HUES6 (cell line): ENCODE measurements around the gene MAGEF1.

ENCODE experiments used
- H3K27ac ChIP-seq: 2 replicates; pipeline ENCODE4 v1.7.0; 2013; ENCODE audit warnings: low read depth, mild to moderate bottlenecking, low read length, inconsistent platforms
- H3K27me3 ChIP-seq: 2 replicates; pipeline ENCODE4 v1.6.1; 2013; ENCODE audit warnings: low read length; ENCODE audit not compliant: control insufficient read depth, insufficient read depth
- H3K36me3 ChIP-seq: 2 replicates; pipeline ENCODE4 v1.6.1; 2013; ENCODE audit warnings: low read length; ENCODE audit not compliant: control insufficient read depth, insufficient read depth
- H3K4me1 ChIP-seq: 2 replicates; pipeline ENCODE4 v1.6.1; 2013; ENCODE audit warnings: low read length; ENCODE audit not compliant: control insufficient read depth, insufficient read depth
- H3K4me3 ChIP-seq: 2 replicates; pipeline ENCODE4 v1.5.1; 2013; ENCODE audit warnings: low read depth, low read length
- H3K9ac ChIP-seq: one replicate; pipeline ENCODE4 v1.6.1; 2013; ENCODE audit warnings: mild to moderate bottlenecking, low read length
- H3K9me3 ChIP-seq: 2 replicates; pipeline ENCODE4 v1.6.1; 2013; ENCODE audit warnings: low read depth, low read length; ENCODE audit not compliant: control insufficient read depth, insufficient read depth

MAGEF1 gene

DNA sequence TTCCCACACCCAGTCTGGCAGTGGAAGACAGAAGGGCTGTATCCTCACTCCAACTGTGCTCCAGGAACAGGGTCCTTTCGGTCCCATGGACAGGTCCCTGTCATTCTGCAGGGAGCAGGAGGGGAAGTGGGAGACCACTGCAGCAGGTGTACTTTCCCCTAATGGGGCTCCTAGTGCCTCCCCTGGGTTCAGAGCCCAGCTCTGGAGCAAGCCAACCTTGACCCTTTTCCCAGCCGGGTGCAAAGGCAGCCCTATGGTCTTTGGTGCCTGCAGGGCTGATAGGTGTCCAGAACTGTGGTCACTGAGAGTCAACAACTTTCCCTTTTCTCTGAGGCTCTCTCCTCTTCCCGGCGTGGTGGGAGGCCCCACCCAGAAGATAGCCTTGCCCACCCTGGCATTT lies 26.8 kb downstream of the MAGEF1 start:
- Histone ChIP-seq H3K36me3 (no peaks in the 10 kb centered on the region), H3K4me3 (no peak overlapping the region), H3K9ac (no peak overlapping the region), H3K4me1 (peaks cover 20% of the 10 kb centered on the region), H3K27me3 (no peaks in the 10 kb centered on the region), H3K9me3 (peaks cover 4% of the 10 kb centered on the region; the same call in 1 of the 2 replicates), H3K27ac (no peak overlapping the region)

DNA sequence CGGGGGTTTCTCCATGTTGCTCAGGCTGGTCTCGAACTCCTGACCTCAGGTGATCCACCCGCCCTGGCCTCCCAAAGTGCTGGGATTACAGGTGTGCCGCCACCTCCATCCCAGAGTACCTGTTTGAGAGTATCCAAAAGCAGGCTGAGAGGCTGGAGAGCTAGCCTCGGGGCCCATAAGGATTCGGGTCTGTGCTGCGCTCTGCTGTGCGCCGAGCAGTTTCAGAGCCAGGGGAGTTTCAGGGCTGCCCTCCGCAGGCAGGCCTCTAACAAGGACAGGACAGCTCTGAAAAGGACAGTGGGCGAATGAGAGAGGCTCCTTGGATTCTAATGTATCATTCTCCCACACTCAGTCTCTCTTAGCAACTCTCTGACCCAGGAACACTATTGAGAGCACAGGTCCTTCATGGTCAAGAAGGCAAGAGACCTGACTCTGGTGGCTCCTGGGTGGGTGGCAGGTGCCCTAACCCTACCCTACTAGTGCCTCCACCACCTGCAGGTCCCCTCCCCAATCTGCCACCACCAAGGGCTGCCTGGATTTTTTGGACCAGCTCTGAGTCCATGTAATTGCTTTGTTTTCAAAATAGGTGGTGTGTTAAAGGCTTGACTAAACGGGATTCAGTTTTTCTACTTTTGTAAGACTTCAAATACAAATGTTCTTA lies 27.8 kb downstream of the MAGEF1 start:
- Histone ChIP-seq H3K4me1 (peaks cover 25% of the 10 kb centered on the region), H3K27ac (no peak overlapping the region), H3K36me3 (no peaks in the 10 kb centered on the region), H3K4me3 (no peak overlapping the region), H3K9me3 (peaks cover 4% of the 10 kb centered on the region; the same call in 1 of the 2 replicates), H3K27me3 (no peaks in the 10 kb centered on the region), H3K9ac (no peak overlapping the region)

DNA sequence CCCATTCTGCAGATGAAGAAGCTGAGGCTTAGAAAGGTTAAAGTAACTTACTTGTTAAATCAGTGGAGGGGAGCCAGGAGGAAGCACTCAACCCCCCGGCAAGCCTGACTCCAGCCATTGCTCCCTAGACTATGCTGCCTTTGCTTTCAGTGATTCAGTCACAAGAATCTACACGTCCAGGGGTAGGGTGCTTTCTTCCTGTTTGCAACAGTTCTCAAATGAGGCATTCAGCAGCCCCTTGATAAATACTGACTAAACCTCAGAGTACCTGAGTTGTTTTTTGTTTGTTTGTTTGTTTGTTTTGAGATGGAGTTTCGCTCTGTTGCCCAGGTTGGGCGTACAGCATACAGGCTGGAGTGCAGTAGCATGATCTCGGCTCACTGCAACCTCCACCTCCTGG lies 28.6 kb downstream of the MAGEF1 start:
- Histone ChIP-seq H3K9me3 (peaks cover 4% of the 10 kb centered on the region; the same call in 1 of the 2 replicates), H3K27ac (no peak overlapping the region)

DNA sequence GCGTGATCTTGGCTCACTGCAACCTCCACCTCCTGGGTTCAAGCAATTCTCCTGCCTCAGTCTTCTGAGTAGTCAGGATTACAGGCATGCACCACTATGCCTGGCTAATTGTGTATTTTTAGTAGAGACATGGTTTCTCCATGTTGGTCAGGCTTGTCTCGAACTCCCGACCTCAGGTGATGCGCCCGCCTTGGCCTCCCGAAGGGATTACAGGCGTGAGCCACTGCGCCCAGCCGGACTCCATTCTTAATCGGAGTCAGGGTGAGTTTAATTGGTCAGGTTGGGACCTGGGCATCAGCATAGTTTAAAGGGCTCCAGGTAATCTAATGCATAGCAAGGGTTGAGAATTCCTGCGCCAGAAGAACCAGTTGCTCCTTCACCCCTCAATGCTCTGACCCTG lies 29.2 kb downstream of the MAGEF1 start:
- Histone ChIP-seq H3K36me3 (no peaks in the 10 kb centered on the region), H3K9me3 (peaks cover 4% of the 10 kb centered on the region; the same call in 1 of the 2 replicates), H3K9ac (no peak overlapping the region), H3K4me1 (peaks cover 29% of the 10 kb centered on the region), H3K27me3 (no peaks in the 10 kb centered on the region), H3K27ac (no peak overlapping the region), H3K4me3 (no peak overlapping the region)

More for the DNA sequence above, 28.6 kb downstream of the MAGEF1 start:
- Histone ChIP-seq H3K36me3 (no peaks in the 10 kb centered on the region), H3K27me3 (no peaks in the 10 kb centered on the region), H3K9ac (no peak overlapping the region), H3K4me1 (peaks cover 29% of the 10 kb centered on the region), H3K4me3 (no peak overlapping the region)

DNA sequence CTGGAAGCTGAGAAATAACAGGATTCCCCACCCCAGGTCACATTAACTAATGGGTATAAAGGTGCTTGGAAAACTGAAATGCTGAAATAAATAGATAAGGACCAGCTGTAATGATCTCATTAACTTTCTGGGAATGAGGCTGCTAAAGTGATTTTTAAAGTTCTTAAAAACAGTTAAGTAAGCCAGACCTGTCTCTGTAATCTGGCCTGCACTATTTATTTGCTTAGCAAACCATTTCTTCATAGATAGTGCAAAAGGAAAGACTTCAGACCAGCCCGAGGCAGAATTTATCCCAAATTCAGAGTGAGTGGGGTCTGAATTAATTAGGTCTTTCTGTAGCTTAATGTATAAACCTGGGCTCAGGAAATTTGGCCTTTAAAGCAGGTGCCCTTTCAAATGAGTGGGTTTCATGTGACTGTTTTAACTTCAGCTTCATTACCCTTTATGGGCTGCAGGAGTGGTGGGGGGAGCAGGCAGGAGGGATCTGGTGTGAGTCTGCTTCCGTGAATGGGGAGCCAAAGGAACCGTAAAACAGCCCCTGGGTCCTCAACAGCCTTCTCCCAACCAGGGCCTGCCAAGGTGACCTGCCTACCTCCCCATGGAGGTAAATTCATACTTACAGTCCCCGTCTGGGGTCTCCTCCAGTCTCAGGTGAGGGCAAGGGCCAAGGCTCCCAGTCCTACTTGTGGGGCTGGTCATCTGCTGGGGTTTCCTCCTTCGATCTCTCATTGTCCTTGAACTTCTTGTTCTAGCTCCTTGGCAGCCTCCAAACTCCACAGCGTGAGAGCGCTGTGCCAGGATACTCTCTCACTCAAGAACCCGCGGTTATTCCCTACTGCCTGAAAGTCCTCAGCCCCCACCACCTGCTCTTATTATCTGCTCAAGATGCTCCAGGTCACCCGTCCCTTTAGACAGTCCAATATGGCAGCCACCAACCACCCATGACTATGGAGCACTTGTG lies 31.2 kb downstream of the MAGEF1 start:
- H3K9ac ChIP-seq, result no peak overlapping the region
- H3K4me3 ChIP-seq, result no peak overlapping the region
- H3K4me1 ChIP-seq, result peaks cover 29% of the 10 kb centered on the region
- H3K27ac ChIP-seq, result no peak overlapping the region
- peaks cover 4% of the 10 kb centered on the region; the same call in 1 of the 2 replicates for H3K9me3 ChIP-seq
- no peaks in the 10 kb centered on the region for H3K27me3 ChIP-seq
- no peaks in the 10 kb centered on the region for H3K36me3 ChIP-seq

DNA sequence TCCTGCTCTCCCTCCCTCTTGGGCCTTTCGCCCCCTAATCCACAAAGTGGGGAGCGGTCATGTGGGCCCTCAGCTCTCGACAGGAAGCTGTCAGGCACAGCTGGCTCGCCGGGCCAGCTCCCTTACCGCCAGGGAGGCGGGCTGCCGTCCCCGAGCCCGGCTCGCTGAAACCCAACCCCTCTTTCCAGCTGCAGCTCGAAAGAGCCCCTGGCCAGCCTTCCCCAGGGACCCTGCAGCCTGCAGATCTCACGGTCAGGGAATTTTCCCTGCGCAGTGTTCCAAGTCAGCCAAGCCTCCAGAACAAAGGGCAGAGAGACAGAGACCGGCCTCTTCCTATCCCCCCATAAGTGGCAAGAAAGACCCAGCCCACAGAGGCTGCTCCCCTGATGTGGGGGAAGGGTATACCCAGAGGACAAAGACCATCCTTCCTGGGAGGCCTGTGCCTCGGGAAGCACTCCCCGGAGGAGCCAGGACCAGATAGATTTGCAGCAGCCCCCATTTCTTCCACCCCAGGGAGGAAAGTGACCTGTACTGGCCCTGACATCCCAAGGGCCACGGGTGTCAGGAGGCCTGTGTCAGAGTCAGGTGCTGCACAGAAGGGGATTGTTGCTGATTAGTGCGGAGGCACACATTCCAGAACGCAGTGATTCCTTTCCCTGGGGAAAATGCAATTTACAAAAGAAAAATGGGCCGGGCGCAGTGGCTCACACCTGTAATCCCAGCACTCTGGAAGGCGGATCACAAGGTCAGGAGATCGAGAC lies 32.6 kb downstream of the MAGEF1 start:
- H3K27ac ChIP-seq, result no peak overlapping the region
- no peak overlapping the region; the same call in 1 of the 2 replicates for H3K4me3 ChIP-seq
- H3K9ac ChIP-seq, result no peak overlapping the region
- H3K27me3 ChIP-seq, result no peaks in the 10 kb centered on the region
- peaks cover 4% of the 10 kb centered on the region; the same call in 1 of the 2 replicates for H3K9me3 ChIP-seq
- peaks cover 23% of the 10 kb centered on the region for H3K4me1 ChIP-seq
- no peaks in the 10 kb centered on the region for H3K36me3 ChIP-seq

DNA sequence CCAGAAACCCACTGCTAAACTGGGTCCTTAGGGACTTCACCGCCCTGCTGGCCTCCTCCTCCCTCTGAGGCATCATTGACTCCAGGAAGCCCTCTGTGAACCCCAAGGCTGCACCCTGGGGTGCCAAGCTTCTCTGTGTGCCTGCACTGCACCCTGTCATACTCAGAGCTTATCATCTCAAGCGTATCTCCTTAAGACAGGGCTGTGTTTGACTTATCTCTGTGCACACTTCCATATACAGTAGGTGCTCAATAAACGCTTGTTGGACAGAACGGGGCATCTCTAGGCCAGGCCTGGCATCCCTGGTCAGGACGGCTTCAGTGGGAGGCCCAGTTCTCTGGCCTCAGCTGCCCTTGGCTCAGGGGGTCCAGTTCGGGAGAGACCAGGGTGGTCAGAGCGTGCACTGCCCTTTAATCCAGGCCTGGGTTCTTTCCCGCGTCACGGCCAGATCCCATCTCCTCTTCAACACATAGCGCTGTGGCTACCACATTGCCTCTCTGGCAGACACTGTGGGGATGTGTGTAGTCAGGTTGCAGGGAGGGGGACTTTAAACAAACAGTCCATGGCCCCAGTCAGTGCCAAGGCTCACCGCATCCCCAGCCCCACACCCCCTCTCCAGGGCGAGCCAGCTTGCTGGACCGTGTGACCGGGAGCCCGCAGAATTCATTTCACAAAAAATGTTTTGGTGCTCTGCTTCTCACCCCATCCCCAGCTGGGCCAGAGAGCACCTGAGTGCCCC lies 33.4 kb downstream of the MAGEF1 start:
- no peak overlapping the region; the same call in 1 of the 2 replicates for H3K4me3 ChIP-seq
- no peak overlapping the region for H3K9ac ChIP-seq
- no peaks in the 10 kb centered on the region for H3K36me3 ChIP-seq

DNA sequence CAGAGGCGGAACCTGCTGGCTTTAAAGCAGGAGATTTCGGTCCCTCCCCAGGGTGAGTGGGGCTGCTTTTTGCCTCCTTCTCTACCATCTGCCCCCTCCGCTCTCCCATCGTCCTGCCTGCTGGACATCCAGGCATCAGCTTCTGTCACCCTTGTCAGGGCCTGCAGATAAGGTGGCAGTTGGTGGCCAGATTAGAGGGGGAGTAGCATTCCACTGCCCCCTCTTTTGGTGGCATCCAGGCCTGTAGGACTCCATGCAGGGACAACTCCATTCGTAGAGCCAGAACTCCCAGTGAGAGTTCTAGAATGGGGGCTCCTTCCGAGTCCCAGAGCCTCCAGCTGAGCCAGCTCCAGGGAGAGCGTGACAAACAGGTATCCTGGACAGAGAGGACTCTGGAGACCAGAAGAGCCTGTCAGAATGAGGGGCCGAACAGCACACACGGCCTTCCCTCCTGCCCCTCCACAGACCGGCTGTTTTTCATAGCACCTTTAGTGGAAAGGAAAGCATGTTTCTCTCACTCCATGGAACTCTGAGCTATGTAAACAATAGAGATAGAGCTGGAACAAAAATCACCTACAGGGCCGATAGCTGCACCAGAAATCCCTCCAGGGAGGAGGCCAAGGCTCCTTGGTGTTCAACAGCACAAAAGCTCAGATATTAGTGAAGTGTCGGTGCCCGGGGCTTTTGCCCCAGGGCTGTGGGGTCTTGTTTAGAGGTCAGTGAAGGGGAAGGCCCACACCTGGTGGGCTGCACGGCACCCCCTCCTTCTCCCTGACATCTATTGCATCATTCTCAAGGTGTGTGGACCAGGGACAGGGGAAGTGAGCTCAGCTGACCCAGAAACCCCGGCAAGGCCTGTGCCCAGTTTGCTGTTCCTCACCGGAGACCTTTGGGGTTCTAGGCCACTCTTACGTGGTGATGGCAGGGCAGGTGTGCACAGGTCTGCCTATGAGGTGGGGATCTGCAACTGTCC lies 34.2 kb downstream of the MAGEF1 start:
- H3K4me1 ChIP-seq, result peaks cover 23% of the 10 kb centered on the region
- no peaks in the 10 kb centered on the region for H3K27me3 ChIP-seq
- no peaks in the 10 kb centered on the region for H3K36me3 ChIP-seq
- no peak overlapping the region for H3K9ac ChIP-seq
- H3K4me3 ChIP-seq, result no peak overlapping the region
- H3K27ac ChIP-seq, result no peak overlapping the region
- H3K9me3 ChIP-seq, result no peaks in the 10 kb centered on the region

More for the DNA sequence above, 33.4 kb downstream of the MAGEF1 start:
- H3K9me3 ChIP-seq, result no peaks in the 10 kb centered on the region
- no peaks in the 10 kb centered on the region for H3K27me3 ChIP-seq
- H3K27ac ChIP-seq, result no peak overlapping the region
- peaks cover 23% of the 10 kb centered on the region for H3K4me1 ChIP-seq

DNA sequence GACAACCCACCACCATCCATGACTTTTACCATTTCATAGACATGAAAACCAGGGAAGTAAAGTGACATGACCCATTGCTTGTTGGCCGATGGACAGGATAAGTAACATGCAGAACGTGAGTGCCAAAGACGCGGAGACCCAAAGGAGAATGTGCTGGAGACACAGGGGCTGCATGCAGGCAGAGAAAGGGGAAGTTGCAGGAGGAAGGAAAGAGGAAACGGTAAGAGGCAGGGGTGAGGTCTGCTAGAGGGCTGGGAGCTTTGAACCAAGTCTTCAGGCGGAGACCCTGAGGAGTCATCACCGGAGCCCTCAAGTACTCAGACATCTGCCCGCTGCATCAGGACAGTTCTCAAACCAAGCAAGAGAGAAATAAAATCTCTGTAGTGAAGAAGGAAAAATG lies 34.9 kb downstream of the MAGEF1 start:
- no peaks in the 10 kb centered on the region for H3K27me3 ChIP-seq
- no peak overlapping the region for H3K4me3 ChIP-seq
- no peak overlapping the region for H3K27ac ChIP-seq
- no peaks in the 10 kb centered on the region for H3K9me3 ChIP-seq
- no peaks in the 10 kb centered on the region for H3K36me3 ChIP-seq
- no peak overlapping the region for H3K9ac ChIP-seq
- H3K4me1 ChIP-seq, result peaks cover 23% of the 10 kb centered on the region
